ENCODE results near the gene HK2. TPM values are rescaled to one million over a fixed set of nuclear protein-coding genes. Genes with fewer than 3 reads are reported as not detected.
"Not testable (repeated sequence)": the region's sequence is repeated elsewhere in the genome, so short reads cannot be mapped to it uniquely, and the experiment has no call there.

Gene HK2
- total RNA-seq, 1 experiment from 2014 or later = 27.8 TPM

DNA sequence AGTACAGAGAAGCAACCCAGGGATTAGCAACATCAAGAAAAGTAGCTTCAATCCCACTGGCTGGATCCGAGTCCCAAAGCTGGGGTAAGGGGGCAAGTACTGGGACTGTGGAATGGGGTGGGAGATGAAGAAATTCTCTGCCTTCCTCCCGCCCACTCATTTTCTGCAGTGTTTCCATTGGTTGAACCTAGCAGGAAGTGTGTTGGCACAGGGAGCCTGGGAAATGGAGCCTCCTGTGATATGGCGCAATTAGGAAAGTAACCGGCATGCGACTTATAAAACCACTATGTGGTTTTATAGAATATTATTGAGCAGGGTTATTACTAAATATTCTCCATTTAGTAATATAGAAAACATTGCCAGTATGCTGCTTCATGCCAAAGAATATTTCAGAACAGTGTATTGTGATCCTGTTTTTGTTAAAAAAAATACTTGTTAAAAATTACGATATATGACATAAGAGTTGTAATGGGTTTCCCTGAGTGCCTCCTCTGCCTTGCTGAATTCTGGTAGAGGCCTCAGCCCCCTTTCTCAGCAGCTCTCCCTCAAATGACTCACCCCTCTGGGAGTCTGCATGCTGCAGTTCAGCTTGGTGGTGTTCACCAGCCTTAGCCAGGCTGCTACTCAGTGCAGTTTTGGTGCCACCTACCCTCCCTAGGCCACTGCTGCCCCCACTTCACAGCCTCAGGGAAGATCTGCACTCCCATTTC lies 60.5 kb downstream of the HK2 start:
- Histone ChIP-seq H3K27me3 (no peaks in the 10 kb centered on the region), H3K36me3 (peaks cover 70% of the 10 kb centered on the region), H3K4me3 (no peak overlapping the region), H3K9me3 (no peaks in the 10 kb centered on the region; the same call in 1 of the 2 replicates)
- DNase-seq = peak; percentile 60

DNA sequence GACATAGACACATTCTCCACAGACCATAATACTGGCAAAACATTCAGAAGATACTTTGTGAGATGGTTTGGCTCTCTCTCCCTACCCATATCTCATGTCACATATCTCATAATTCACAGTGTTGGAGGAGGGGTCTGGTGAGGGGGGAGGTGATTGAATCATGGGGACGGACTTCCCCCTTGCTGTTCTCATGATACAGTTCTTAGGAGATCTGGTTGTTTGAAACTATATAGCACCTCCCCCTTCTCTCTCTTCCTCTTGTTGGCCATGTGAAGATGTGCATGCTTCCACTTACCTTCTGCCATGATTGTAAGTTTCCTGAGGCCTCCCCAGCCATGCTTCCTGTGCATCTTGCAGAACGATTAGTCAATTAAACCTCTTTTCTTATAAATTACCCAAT lies 61.1 kb downstream of the HK2 start:
- Histone ChIP-seq H3K27me3 (no peaks in the 10 kb centered on the region), H3K9me3 (no peaks in the 10 kb centered on the region; the same call in 1 of the 2 replicates), H3K4me3 (no peak overlapping the region), H3K36me3 (peaks cover 65% of the 10 kb centered on the region)
- no peak for DNase-seq

DNA sequence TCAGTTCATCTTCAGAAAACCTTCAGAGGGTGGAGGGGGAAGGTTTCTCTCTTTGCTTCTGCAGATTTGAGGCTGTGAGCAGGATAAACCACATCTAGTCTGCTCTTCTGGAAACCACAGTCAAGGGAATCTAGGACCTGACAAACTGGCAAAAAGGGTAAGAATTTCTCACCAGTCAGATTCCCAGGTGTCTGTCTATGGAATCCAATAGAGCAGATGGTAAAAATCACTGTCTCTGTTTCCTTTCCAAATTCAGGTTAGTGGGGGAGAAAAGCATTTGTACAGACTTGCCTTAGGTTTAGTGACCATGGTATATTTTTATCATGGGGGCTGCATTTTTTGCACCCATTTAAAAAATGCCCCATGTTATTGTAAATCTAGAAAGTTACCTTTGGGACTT lies 62.3 kb downstream of the HK2 start:
- Histone ChIP-seq H3K9me3 (no peaks in the 10 kb centered on the region; the same call in 1 of the 2 replicates), H3K27me3 (no peaks in the 10 kb centered on the region), H3K4me3 (no peak overlapping the region), H3K36me3 (peaks cover 55% of the 10 kb centered on the region)
- DNase-seq = no peak

DNA sequence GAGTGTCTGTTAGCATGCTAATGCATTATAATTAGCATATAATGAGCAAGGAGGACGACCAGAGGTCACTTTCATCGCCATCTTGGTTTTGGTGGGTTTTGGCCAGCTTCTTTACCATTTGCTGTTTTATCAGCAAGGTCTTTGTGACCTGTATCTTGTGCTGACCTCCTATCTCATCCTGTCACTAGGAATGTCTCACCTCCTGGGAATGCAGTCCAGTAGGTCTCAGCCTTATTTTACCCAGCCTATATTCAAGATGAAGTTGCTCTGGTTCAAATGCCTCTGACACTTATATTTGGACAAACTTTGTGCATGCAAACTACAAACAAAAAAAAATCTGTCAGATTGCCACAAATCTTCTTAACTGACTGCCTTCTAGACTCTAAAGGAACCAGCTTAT lies 66.3 kb downstream of the HK2 start:
- H3K27me3 ChIP-seq, H3K4me3 ChIP-seq, H3K9me3 ChIP-seq, DNase-seq: not testable (repeated sequence)
- H3K36me3 ChIP-seq = peaks cover 30% of the 10 kb centered on the region

DNA sequence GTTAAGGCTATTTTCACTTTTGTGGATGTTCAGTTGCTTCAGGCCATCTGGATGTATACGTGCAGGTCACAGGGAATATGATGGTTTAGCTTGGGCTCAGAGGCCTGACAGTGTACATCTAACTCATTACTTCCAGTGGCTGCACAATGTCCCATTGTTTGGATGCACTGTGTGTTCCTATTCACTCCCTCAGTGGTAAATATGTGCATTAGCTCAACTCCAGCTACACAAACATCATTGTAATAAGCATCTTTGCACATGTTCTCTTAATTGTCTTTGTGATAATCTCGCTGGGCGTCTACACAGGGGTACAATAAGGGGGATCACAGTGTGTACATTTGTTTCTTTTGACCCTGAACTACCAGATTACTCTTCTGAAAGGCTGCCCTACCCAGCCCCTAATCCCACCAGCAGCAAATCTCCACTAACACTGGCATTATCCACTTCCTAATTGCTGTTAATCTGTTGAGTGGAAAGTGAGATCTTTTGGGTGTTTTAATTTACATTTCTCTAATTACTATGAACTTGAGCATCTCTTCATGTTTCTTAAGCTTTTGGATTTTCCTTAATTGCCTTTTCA lies 68.4 kb downstream of the HK2 start:
- Histone ChIP-seq H3K27me3 (no peaks in the 10 kb centered on the region), H3K36me3 (peaks cover 10% of the 10 kb centered on the region), H3K4me3 (no peak overlapping the region), H3K9me3 (peaks cover 2% of the 10 kb centered on the region; the same call in 1 of the 2 replicates)
- DNase-seq = no peak

DNA sequence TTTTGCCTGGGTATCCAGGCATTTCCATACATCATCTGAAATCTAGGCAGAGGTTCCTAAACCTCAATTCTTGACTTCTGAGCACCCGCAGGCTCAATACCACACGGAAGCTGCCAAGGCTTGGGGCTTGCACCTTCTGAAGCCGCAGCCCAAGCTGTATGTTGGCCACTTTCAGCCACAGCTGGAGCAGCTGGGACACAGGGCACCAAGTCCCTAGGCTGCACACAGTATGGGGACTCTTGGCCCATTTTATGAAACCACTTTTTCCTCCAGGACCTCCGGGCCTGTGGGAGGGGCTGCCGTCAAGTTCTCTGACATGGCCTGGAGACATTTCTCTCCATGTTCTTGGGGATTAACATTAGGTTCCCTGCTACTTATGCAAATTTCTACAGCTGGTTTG lies 72.5 kb downstream of the HK2 start:
- Histone ChIP-seq H3K9me3 (0 out of 2 replicates have a peak, but pooled peaks cover 2% of the 10 kb centered on the region), H3K27me3 (no peaks in the 10 kb centered on the region), H3K4me3 (no peak overlapping the region), H3K36me3 (no peaks in the 10 kb centered on the region)
- DNase-seq = no peak

DNA sequence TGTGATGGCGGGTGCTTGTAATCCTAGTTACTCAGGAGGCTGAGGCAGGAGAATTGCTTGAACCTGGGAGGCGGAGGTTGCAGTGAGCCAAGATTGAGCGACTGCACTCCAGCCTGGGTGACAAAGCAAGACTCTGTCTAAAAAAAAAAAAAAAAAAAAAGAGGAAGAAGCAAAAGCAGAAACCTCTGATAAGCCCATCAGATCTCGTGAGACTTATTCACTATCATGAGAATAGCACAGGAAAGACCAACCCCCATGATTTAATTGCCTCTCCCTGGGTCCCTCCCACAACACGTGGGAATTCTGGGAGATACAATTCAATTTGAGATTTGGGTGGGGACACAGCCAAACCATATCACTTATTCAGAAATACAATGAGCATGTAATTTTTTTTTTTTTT lies 73.6 kb downstream of the HK2 start:
- H3K4me3 ChIP-seq, H3K9me3 ChIP-seq, H3K36me3 ChIP-seq, DNase-seq, H3K27me3 ChIP-seq: not testable (repeated sequence)

DNA sequence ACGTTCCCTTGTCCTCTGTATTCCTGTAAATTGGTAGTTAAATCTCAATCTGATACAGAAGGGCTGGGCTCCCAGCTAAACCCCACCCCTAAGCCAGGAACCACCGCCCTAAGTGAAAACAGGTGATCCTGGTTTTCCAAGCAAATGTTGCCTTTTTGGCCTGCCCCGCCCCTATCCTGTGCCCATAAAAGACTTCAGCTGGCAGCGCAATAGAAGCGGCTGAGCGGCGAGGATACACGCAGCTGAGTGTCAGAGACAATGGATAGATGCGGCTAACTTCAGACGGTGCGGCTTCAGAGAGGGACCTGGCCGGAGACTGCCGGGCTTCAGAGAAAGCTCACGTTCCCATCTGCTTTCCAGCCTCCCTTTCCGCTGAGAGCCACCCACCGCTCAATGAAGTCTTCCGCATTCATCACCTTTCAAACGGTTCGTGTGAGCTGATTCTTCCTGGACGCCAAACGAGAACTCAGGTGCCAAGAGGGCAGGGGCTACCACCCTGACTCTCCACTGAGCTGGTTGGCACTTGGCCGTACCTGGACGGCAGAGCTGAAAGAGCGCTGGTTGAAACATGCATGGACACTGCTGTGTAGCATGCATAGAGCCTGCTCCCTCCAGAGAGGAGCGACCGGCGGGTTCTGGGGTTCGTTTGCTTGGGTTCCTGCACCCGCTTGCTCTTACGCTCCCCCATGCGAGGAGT lies 75.0 kb downstream of the HK2 start:
- peak; percentile 32 for DNase-seq
- Histone ChIP-seq H3K27me3 (no peaks in the 10 kb centered on the region), H3K9me3 (0 out of 2 replicates have a peak, but pooled peaks cover 2% of the 10 kb centered on the region), H3K36me3 (no peaks in the 10 kb centered on the region), H3K4me3 (no peak overlapping the region)

DNA sequence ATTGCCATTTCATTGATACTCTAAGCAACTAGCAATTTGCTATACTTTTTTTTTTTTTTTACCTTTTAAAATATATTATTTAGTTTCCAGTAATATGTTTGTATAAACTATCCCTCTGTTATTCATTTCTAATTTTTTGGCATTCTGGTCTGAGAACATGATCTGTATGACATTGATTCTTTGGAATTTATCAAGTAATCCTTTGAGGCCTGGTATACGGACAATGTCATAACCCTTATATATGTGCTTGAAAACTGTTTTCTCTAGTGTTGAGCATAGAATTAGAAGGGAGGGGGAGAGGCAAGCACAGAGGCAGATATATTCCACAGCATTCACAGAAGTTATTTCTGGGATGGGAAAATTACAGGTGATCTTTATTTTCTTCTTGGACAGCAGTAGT lies 76.3 kb downstream of the HK2 start:
- no peak for DNase-seq
- Histone ChIP-seq H3K36me3 (no peaks in the 10 kb centered on the region), H3K4me3 (no peak overlapping the region), H3K27me3 (no peaks in the 10 kb centered on the region), H3K9me3 (0 out of 2 replicates have a peak, but pooled peaks cover 2% of the 10 kb centered on the region)

DNA sequence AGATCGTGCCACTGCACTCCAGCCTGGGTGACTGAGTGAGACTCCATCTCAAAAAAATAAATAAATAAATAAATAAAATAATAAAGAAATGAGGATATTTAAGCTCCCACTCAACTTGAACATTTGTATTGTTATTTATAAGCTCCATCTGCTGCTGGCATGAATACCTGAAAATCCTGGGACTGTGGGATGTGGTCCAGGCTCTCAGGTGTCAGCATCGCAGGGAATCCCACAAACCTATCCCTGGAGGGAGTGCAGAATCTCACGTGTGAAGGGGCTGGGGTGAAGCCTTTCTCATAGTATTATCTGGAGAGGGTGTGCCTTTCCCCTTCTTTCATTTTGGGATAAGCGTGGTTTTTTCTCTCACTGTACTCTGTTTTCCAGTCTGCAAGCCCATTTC lies 77.1 kb downstream of the HK2 start:
- Histone ChIP-seq H3K36me3 (no peaks in the 10 kb centered on the region), H3K9me3 (0 out of 2 replicates have a peak, but pooled peaks cover 2% of the 10 kb centered on the region), H3K4me3 (no peak overlapping the region), H3K27me3 (no peaks in the 10 kb centered on the region)
- DNase-seq = no peak

DNA sequence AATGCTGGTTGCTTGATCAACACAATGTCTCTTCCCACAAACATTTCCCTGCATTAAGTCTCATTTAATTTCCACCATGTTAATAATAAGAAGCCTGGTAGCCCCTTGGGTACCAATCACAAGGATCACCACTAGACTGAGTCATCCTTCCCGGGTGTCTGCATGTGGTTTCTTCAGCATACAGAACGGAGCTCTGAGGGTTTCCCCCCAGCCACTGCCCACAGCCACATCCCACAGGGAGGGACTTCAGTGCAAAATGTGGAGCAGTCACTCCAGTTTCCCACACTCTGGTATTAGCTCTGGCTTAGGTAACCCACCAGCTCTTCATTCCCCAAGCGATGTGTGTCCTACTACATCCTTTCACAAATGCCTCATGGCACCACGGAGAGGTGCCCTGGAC lies 81.8 kb downstream of the HK2 start:
- H3K27me3 ChIP-seq = no peaks in the 10 kb centered on the region
- no peaks in the 10 kb centered on the region for H3K9me3 ChIP-seq
- H3K36me3 ChIP-seq = no peaks in the 10 kb centered on the region
- H3K4me3 ChIP-seq = no peak overlapping the region
- no peak for DNase-seq

DNA sequence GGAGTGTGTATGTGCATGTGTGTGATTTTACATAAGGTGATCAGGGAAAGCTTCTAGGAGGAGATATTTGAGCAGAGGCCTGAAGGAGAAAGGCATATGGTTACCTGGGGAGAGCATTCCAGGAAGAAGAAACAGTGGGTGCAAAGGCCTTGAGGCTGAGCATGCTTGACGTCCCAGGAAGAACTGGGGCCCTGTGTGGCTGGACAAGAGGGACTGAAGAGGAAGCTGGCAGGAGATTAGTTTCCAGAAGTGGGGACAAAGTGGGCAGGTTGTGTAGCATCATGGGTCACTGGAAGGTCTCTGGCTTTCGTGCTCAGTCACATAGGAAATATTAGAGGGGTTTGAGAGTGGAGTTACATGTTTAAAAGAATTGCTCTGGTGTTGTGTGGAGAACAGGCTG lies 82.5 kb downstream of the HK2 start:
- H3K27me3 ChIP-seq = no peaks in the 10 kb centered on the region
- H3K4me3 ChIP-seq = no peak overlapping the region
- no peaks in the 10 kb centered on the region for H3K36me3 ChIP-seq
- no peaks in the 10 kb centered on the region for H3K9me3 ChIP-seq
- DNase-seq = no peak

DNA sequence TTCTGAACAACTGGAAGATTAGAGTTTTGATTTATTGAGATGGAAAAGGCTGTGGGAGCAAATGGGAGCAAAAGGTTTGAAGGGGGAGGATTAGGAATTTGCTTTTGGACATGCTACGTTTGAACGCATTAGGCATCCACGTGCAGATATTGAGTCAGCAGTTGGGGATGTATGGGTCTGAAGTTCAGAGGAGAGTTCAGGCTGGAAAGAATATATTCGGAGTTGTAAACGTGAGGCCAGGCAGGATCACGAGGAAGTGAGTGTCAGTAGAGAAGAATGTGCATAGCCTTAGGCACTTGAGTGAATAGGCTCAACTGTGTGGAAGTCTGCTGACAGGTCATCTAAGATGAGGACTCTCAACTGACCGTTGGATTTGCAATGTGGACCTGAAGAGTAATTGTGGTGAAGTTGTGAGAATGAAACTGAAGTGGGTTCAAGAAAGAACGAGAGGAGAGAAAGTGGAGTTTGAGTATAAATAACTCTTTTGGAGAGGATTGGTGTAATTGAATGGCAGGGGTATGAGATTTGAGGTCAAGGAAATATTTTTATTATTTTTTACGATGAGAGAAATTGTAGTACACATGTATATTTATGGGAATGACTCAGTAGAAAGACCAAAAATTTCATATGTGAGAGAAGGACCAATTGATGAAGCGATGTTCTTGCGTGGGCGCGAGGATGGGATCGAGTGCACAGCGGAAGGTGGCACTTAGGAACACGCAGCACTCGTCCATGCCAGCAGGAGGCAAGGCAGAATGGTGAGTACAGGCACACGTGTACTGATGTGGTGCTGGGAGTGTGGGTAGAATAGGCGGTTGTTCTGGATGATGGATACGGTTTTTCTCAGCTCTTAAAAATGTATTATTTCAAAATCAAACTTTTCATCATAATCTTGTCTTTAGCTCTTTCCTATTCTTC lies 84.0 kb downstream of the HK2 start:
- peak; percentile 19 for DNase-seq
- Histone ChIP-seq H3K36me3 (no peaks in the 10 kb centered on the region), H3K4me3 (no peak overlapping the region), H3K9me3 (no peaks in the 10 kb centered on the region), H3K27me3 (no peaks in the 10 kb centered on the region)

DNA sequence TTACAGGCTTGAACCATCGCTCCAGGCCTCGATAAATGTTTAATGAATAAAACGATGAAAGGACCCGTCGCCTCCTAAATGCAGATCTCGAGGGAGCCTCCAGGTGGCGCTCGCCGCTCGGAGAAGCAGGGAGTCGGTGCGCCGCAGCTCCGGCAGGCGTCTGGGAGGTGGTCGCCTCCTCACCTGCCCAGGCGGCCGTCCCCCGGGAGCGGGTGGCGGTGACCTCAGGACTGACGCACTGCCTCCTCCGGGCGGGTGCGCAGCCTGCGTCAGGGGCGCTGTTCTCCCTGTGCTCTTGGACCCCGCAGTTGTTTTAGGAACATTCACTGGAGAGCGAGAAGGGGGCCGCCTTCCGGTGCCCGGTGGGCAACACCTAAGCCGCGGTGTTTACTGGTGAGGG lies 85.9 kb downstream of the HK2 start:
- H3K36me3 ChIP-seq = no peaks in the 10 kb centered on the region
- no peak overlapping the region for H3K4me3 ChIP-seq
- DNase-seq = peak; percentile 8
- H3K27me3 ChIP-seq = no peaks in the 10 kb centered on the region
- no peaks in the 10 kb centered on the region for H3K9me3 ChIP-seq

DNA sequence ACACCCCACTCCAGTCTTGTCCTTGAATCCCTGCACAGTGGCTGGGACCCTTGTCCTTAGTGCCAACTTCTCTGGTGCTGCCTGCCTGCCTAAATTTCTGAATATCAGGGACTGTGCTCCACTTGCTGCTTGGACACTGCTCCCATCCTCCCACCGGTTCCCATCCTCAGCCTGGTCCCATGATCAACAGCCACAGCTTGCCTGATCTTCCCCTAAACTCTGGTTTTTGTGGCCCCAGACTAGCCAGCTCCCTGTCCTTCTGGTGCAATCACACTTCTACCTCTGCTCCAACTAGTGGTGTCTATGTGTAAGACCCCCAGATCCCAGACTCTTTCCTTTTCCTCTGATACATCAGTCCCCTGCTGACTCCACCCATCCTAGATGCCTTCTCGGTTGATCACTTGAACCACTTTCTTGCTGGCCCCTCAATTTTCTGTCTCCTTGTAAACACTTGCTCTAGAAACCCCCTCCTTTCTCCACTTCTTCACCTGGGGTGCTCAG lies 87.4 kb downstream of the HK2 start:
- H3K36me3 ChIP-seq = no peaks in the 10 kb centered on the region
- no peak for DNase-seq
- H3K9me3 ChIP-seq = no peaks in the 10 kb centered on the region
- no peak overlapping the region for H3K4me3 ChIP-seq
- no peaks in the 10 kb centered on the region for H3K27me3 ChIP-seq

DNA sequence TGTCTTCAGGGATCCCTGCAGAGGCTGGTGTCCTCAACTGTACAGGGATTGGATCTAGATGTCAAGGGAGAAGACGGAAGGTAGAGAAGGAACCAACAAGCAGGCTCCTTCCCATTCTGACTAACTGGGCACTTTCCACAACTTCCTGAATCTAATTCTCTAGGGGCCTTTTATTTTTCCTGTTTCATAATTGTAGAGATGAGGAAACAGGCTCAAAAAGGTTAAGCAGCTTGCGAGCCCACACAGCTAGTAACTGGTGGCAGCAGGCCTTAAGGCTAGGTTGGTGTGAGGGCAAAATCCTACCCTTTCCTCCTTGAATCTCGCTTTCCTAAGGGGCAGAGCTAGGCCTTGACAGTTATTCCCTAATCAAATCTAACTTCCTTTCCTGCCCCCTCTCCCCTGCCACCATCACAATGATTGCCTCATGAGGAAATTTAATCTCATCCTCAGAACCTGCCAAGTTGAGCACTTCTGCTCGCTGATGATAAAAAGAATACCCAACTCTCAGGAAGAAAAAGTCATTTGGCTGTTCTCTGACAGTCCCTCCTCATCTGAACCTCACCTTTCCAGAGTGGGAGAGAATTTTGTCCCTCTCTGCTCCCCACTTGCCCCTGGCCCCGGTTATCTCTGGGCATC lies 88.8 kb downstream of the HK2 start:
- Histone ChIP-seq H3K4me3 (no peak overlapping the region), H3K27me3 (no peaks in the 10 kb centered on the region), H3K9me3 (no peaks in the 10 kb centered on the region), H3K36me3 (no peaks in the 10 kb centered on the region)
- DNase-seq = no peak

All from MG63 (cell line).